RWPE1 (cell line): ENCODE results near the gene TMEM183A.
A peak's percentile ranks its signal among the peaks of the same experiment; 100 is the strongest.
"Not testable (repeated sequence)": the region's sequence is repeated elsewhere in the genome, so short reads cannot be mapped to it uniquely, and the experiment has no call there.

Experiments
- CTCF ChIA-PET: fragments of 350-600 bp; sonication (Branson Sonifier 250); formaldehyde crosslinking; extraction: SDS; loops from one replicate; lab custom pipeline; 2021; lab: Yijun Ruan, JAX
- POLR2A ChIA-PET: fragments of 400-600 bp; formaldehyde crosslinking; extraction: SDS; loops from one replicate; lab custom pipeline; 2020; ENCODE audit warnings: antibody characterized with exemption; ENCODE audit not compliant: low non-redundant PET; lab: Yijun Ruan, JAX
- DNase-seq: peaks from one replicate; pipeline ENCODE4 v3.0.0; 2012; ENCODE audit warnings: low spot score
- H3K27ac ChIP-seq: fragments of 450-650 bp; 2 replicates; pipeline ENCODE4 v1.5.1; 2017
- CTCF ChIP-seq: fragments of 450-650 bp; conservative IDR thresholded peaks from 2 replicates; pipeline ENCODE4 v1.5.1; 2017; ENCODE audit warnings: low read depth, mild to moderate bottlenecking

The TMEM183A gene

GRCh38 chr1:203017061-203017460 lies 9.9 kb downstream of the TMEM183A start:
- POLR2A ChIA-PET = no interaction called here
- DNase-seq = no peak
- H3K27ac ChIP-seq = no peak overlapping the region
- TF ChIP-seq CTCF = no peak
- CTCF ChIA-PET = interaction anchor here (0.8 kb wide), 1 partner anchor 10 kb away, joined by 3 read pairs; no protein-coding TSS in a partner anchor

GRCh38 chr1:203017692-203018091 lies 10.5 kb downstream of the TMEM183A start:
- TF ChIP-seq CTCF = no peak
- no peak for DNase-seq
- CTCF ChIA-PET = interaction anchor here (0.6 kb wide), 1 partner anchor 9 kb away, joined by 6 read pairs; no protein-coding TSS in a partner anchor
- POLR2A ChIA-PET = no interaction called here
- H3K27ac ChIP-seq = no peak overlapping the region

GRCh38 chr1:203022855-203023254 lies 15.7 kb downstream of the TMEM183A start:
- POLR2A ChIA-PET = interaction anchor here (0.7 kb wide), 1 partner anchor 1087 kb away, joined by 3 read pairs; no protein-coding TSS in a partner anchor

GRCh38 chr1:203025686-203026030 lies 18.5 kb downstream of the TMEM183A start:
- no peak overlapping the region for H3K27ac ChIP-seq
- no peak for DNase-seq
- no peak for TF ChIP-seq CTCF
- ChIA-PET CTCF (interaction anchor here (1.0 to 2.5 kb wide), 2 partner anchors 26 to 242 kb away, joined by 3 to 13 read pairs; no protein-coding TSS in a partner anchor), POLR2A (no interaction called here)

More at GRCh38 chr1:203022855-203023254, 15.7 kb downstream of the TMEM183A start:
- DNase-seq, H3K27ac ChIP-seq: not testable (repeated sequence)
- TF ChIP-seq CTCF = peak; percentile 20; the same call in 1 of the 2 replicates
- CTCF ChIA-PET = interaction anchor here (0.6 to 2.1 kb wide), 2 partner anchors 17 to 1191 kb away, joined by 4 to 7 read pairs; partner anchors contain the start of gene GOLT1A

GRCh38 chr1:203026031-203026665 lies 19.0 kb downstream of the TMEM183A start, which contains the start of gene PPFIA4:
Gene PPFIA4, plus strand, starts transcription at chr1:203026491. Its CDS starts 12,518 bp downstream, at chr1:203039009.
- DNase-seq = peak; percentile 99
- CTCF ChIA-PET = interaction anchor here (0.6 to 2.5 kb wide), 5 partner anchors 13 to 241 kb away, joined by 3 to 16 read pairs (median 11); no protein-coding TSS in a partner anchor
- POLR2A ChIA-PET = no interaction called here
- TF ChIP-seq CTCF = peak; percentile 23; the same call in 1 of the 2 replicates
- peak within 1 kb of the TSS; percentile 42; the same call in 1 of the 2 replicates for H3K27ac ChIP-seq

- ChIA-PET POLR2A (no interaction called here), CTCF (interaction anchor here (0.6 to 2.5 kb wide), 6 partner anchors 10 to 240 kb away, joined by 3 to 16 read pairs (median 8); no protein-coding TSS in a partner anchor)
- DNase-seq = no peak
- H3K27ac ChIP-seq = no peak overlapping the region
- TF ChIP-seq CTCF = no peak
Observed at GRCh38 chr1:203026666-203027663, 19.8 kb downstream of the TMEM183A start.
